GM13977 (cell line): Measurements from ENCODE around the gene ACOT11.

Experiments
- DNase-seq: peaks from one replicate; pipeline ENCODE4 v3.0.0; 2012; ENCODE audit warnings: low spot score
- CTCF ChIP-seq: IDR thresholded peaks from 2 replicates; pipeline ENCODE4 v1.5.1; 2012; ENCODE audit warnings: mild to moderate bottlenecking, control low read depth; ENCODE audit not compliant: insufficient read depth; ENCODE audit errors: extremely low read depth, missing control alignments
- in situ Hi-C: fragments of 300-500 bp; cut with MboI; formaldehyde crosslinking; loops from one replicate; pipeline ENCODE4 v1.12.0; 2022; ENCODE audit warnings: low sequenced_read_pairs, low pct_unique_long_range_greater_than_20kb, mixed read lengths, inconsistent platforms; ENCODE audit not compliant: unreplicated experiment

Gene ACOT11

GRCh38 chr1:54553602-54554313, 5.7 kb downstream of the ACOT11 start:
- DNase-seq: no peak
- in situ Hi-C loops: no loop called here
- no peak for TF ChIP-seq CTCF

- in situ Hi-C loops: no loop called here
- no peak for DNase-seq
- TF ChIP-seq CTCF: no peak
Observed at GRCh38 chr1:54556110-54556509, 8.1 kb downstream of the ACOT11 start.

GRCh38 chr1:54557671-54558355, 9.8 kb downstream of the ACOT11 start:
- no peak for TF ChIP-seq CTCF
- DNase-seq: no peak
- in situ Hi-C loops: no loop called here

GRCh38 chr1:54558434-54559030, 10.5 kb downstream of the ACOT11 start:
- TF ChIP-seq CTCF: no peak
- in situ Hi-C loops: no loop called here
- no peak for DNase-seq

- DNase-seq: no peak
- in situ Hi-C loops: no loop called here
- no peak for TF ChIP-seq CTCF
Observed at GRCh38 chr1:54559111-54559548, 11.1 kb downstream of the ACOT11 start.

- TF ChIP-seq CTCF: no peak
- in situ Hi-C loops: no loop called here
- no peak for DNase-seq
Observed at GRCh38 chr1:54559771-54560231, 11.8 kb downstream of the ACOT11 start.
